ENCODE data around the gene TNFRSF11A.

GRCh38 chr18:62348474-62348873, 23.4 kb downstream of the TNFRSF11A start:
- TF ChIP-seq CTCF (IDR thresholded peaks at IDR 0.05; ENCODE audit: low read depth, low read length) (no peak), EZH2phosphoT487 (IDR thresholded peaks at IDR 0.05; ENCODE audit: low read depth) (no peak)

Measured in OCI-LY3 (cell line).